Fibroblast of peridontal ligament (primary cell): ENCODE measurements around the gene SLC2A8.

Source experiments
- DNase-seq: peaks from one replicate; pipeline ENCODE4 v3.0.0-alpha.2; 2010; ENCODE audit errors: extremely low read depth

The SLC2A8 gene

GRCh38 chr9:127382541-127382940 lies 14.4 kb upstream of the SLC2A8 start:
- DNase-seq: no peak

GRCh38 chr9:127384016-127384730 lies 12.8 kb upstream of the SLC2A8 start:
- no peak for DNase-seq

- no peak for DNase-seq
These were observed 12.1 kb upstream of the SLC2A8 start for GRCh38 chr9:127384901-127385300.

GRCh38 chr9:127386249-127386648 lies 10.7 kb upstream of the SLC2A8 start:
- DNase-seq: no peak

DNA sequence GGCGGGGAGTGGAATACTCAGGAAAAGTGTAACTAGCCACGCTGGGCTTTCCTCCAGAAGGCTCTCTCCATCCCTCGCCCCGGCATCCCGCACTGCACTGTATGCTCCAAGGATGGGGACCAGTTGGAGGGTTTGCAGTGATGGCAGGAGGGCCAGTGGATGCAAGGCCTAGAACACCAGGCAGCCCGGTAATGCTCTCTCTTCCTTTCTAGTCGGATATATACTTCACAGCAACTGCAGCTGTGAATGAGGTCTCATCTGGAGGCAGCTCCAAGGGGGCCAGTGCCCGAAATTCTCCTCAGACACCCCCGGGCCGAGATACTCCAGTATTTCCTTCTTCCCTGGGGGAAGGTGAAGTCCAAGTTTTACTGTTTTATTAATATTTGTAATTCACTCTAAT lies 10.0 kb upstream of the SLC2A8 start:
- DNase-seq: no peak

GRCh38 chr9:127388037-127388855 lies 8.7 kb upstream of the SLC2A8 start:
- peak; percentile 98 for DNase-seq

DNA sequence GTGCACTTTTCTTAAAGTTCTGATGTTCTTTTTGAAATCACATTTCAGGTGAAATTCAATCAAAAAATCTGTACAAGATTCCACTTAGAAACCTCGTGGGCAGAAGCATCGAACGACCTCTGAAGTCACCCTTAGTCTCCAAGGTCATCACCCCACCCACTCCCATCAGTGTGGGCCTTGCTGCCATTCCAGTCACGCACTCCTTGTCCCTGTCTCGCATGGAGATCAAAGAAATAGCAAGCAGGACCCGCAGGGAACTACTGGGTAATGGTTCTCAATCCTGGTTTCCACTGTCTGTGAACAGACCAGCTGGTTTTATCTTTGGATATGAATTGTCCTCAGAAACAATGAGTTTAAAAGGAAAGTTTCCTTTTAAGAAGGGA lies 8.1 kb upstream of the SLC2A8 start:
- peak; percentile 7 for DNase-seq

GRCh38 chr9:127389381-127390247 lies 7.4 kb upstream of the SLC2A8 start:
- no peak for DNase-seq

DNA sequence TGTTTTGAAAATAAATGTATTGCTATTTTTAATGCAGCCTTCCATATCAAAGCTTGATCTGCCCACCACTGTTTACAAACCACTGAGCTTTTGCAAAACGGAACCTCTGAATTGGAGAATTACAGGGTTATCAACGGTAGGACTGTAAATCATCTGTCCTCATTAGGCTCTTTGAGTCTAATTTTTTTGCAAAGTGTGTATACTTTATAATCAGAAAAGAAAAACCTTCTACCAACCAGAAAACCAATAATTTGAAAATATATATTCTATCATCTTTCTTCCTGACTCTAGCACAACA lies 6.8 kb upstream of the SLC2A8 start:
- DNase-seq: no peak

DNA sequence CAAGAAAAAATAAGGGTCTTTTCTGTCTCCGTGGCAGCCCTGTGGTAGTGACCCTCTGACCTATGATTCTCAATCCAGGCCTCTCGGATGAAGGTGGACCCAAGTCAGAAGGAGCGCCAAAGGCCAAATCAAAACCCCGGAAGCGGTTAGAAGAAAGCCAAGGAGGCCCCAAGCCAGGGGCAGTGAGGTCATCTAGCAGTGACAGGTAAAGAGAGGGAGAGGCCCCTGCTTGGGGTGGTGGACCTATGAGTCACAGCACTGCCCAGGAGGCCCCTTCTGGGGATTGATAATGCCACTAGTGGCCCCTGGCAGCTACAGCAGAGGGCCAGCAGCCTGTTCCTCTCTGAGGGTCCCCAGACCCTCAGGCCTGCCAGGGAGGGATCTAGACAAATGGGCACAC lies 6.4 kb upstream of the SLC2A8 start:
- no peak for DNase-seq

GRCh38 chr9:127392166-127392565 lies 4.8 kb upstream of the SLC2A8 start:
- no peak for DNase-seq

- no peak for DNase-seq
These were observed 4.0 kb upstream of the SLC2A8 start for GRCh38 chr9:127392976-127393375.

GRCh38 chr9:127393645-127394044 lies 3.3 kb upstream of the SLC2A8 start:
- DNase-seq: peak; percentile 60

DNA sequence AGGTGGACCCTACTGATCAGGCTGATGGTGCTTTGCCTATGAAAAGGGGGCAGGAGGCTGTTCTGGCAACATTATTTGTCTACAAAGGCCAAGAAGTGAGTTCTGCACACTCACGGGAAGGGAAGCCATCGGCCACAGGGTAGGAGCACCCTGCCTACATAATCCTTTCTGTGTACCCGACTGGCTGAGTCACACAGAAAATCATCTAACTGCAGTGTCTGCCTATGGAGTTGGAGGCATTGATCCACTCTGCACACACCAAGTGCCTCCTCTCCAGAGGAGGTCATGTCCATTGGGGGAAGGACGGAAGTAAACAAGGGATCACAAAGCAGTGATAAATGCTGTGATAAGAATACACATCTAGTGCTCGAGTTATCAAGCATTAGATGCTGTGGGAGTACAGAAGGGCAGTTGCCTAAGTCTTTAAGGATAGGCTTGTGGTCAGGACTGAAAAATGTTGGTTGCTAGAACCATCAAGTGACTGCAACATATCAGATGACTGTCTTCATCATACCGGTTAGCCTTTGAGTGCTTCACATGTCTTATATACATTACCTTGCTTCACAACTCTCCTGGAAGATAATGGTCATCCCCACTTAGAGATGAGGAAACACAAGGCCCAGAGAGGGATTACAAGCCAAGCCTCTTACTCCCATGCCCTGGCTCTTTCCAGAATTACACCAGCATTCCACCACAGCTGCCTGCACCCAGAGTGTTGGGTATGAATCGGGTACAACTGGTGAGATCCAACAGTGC lies 1.3 kb upstream of the SLC2A8 start:
- DNase-seq: peak; percentile 20

DNA sequence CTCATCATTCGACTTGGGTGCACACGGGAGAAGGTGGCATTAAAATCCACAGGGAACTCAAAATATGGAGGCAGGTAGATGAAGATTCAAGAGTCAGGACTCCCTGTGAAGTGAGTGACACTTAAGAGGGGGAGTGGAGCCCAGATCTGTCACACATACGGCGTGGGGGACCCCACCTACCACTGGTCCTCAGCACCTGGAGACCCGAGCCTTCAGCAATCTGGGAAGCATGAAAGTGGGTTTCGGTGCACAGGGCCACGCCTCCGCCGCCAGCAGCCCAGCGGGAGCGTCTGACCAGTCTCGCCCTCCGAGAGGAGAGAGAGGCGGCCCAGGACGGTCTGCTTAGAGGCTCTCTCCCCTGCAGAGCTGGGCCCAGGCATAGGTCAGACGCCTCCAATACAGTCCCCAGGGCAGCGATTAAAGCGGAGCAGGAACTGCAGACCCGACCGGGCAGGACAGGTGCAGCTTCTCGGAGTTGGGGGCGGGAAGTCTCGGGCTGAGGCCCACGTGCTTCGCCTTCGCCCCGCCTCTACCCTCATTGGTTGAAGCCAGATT lies 639 bp upstream of the SLC2A8 start:
- no peak for DNase-seq

DNA sequence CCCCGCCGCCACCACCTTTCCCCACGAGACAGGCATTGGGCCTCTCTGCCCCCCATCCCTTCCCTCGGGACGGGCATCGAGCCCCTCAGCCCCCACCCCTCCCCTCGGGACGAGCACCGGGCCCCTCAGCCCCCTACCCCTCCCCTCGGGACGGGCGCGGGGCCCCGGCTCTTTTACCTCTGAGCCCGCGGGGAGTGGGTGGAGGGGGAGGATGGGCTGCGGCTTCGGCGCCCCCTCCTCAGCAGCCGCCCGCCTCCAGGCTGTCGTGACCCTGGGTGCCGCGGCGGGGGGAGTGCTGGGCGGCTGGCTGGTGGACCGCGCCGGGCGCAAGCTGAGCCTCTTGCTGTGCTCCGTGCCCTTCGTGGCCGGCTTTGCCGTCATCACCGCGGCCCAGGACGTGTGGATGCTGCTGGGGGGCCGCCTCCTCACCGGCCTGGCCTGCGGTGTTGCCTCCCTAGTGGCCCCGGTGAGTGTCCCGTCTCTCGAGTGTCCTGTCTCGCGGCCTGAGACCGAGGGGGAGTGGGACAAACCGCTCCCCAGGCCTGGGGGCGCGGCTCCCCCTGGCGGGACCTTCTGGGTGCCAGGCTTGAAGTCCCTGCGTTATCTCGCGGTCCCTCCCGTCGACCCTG lies 791 bp downstream of the SLC2A8 start:
- DNase-seq: peak; percentile 13

GRCh38 chr9:127398275-127398647 lies 1.3 kb downstream of the SLC2A8 start:
- DNase-seq: no peak

GRCh38 chr9:127398715-127399400 lies 1.9 kb downstream of the SLC2A8 start:
- no peak for DNase-seq

GRCh38 chr9:127399736-127400269 lies 2.8 kb downstream of the SLC2A8 start:
- DNase-seq: no peak

DNA sequence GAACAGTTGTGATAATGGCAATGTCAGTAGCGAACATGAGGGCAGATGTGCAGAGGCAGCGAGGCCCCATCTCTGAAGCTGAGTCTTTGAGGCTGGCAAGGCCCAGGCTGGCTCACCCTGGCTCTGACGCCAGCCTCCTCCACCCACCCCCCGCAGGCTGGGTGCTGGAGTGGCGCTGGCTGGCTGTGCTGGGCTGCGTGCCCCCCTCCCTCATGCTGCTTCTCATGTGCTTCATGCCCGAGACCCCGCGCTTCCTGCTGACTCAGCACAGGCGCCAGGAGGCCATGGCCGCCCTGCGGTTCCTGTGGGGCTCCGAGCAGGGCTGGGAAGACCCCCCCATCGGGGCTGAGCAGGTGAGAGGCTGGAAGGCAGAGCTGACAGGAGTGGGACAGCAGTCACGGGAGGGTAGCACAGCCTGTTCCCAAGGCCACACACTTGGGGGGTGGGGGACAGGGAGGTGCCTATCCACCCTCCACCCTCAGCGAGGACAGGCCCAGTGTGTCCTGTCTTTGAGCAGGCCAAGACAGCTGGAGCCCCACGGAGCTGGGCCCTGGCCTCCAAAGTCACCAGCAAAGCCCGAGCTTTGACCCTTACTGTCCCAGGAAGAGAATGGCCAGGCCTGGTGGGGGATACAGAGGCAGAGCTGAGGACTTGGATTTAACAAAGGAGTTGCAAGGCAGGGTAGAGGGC lies 5.6 kb downstream of the SLC2A8 start:
- DNase-seq: no peak
